H1 (cell line): ENCODE data around the gene DHDH. TPM values are rescaled to one million over a fixed set of nuclear protein-coding genes. Genes with fewer than 3 reads are reported as not detected.

ENCODE experiments used
- CTCF ChIA-PET: fragments of 300-600 bp; sonication (Branson Sonifier 250); formaldehyde crosslinking; loops from one replicate; lab custom pipeline; 2021; ENCODE audit not compliant: partially characterized antibody; lab: Charles Lee
- POLR2A ChIA-PET: fragments of 300-600 bp; sonication (Branson Sonifier 250); formaldehyde crosslinking; loops from one replicate; lab custom pipeline; 2021; ENCODE audit warnings: inconsistent platforms; ENCODE audit not compliant: partially characterized antibody; lab: Charles Lee
- DNase-seq, 2 experiments: peaks; one replicate each; pipeline versions ENCODE4 v3.0.0 to v3.0.0-alpha.2; 2010 to 2022; ENCODE audit warnings: low spot score in 2 of 2, low read depth in 1 of 2, mixed read lengths in 1 of 2
- FAIRE-seq: peaks from 2 replicates; lab custom pipeline; 2011; peaks lifted over from hg19 to GRCh38; lab: Jason Lieb, UNC
- H2AFZ ChIP-seq: 2 replicates; pipeline ENCODE4 v1.8.1; 2012; ENCODE audit warnings: low read length, inconsistent platforms
- H2AK5ac ChIP-seq: 2 replicates; pipeline ENCODE4 v1.6.1; 2013; ENCODE audit warnings: low read depth, low read length
- H2BK120ac ChIP-seq: replicated peaks from 2 replicates; pipeline ENCODE3; 2013; ENCODE audit warnings: low read depth, low read length, inconsistent platforms
- H2BK12ac ChIP-seq: 2 replicates; pipeline ENCODE4 v1.6.1; 2013; ENCODE audit warnings: low read depth, low read length
- H2BK15ac ChIP-seq: 2 replicates; pipeline ENCODE4 v1.6.1; 2013; ENCODE audit warnings: low read length
- H2BK20ac ChIP-seq: 2 replicates; pipeline ENCODE4 v1.6.1; 2013; ENCODE audit warnings: low read length
- H2BK5ac ChIP-seq: 2 replicates; pipeline ENCODE4 v1.6.1; 2013; ENCODE audit warnings: low read depth, low read length
- H3K14ac ChIP-seq: 2 replicates; pipeline ENCODE4 v1.6.1; 2013; ENCODE audit warnings: inconsistent platforms; ENCODE audit not compliant: insufficient read length
- H3K18ac ChIP-seq: 2 replicates; pipeline ENCODE4 v1.6.1; 2013; ENCODE audit warnings: low read length; ENCODE audit errors: extremely low read depth
- H3K23ac ChIP-seq: 2 replicates; pipeline ENCODE4 v1.6.1; 2013; ENCODE audit warnings: inconsistent platforms; ENCODE audit not compliant: insufficient read length
- H3K23me2 ChIP-seq: 2 replicates; pipeline ENCODE4 v1.6.1; 2013; ENCODE audit warnings: low read depth, low read length
- H3K27ac ChIP-seq: 2 replicates; pipeline ENCODE4 v1.6.1; 2011; ENCODE audit warnings: low read depth, low read length, inconsistent platforms
- H3K27me3 ChIP-seq, 4 experiments: replicated peaks in 1 of 4; 1 replicate in 1 of 4; 2 replicates in 3 of 4; pipeline versions ENCODE4 v1.6.1 to v1.8.1; 2011 to 2013; ENCODE audit warnings: low read length in 3 of 4, mild to moderate bottlenecking in 3 of 4, inconsistent platforms in 2 of 4, mixed read lengths in 2 of 4, moderate library complexity in 1 of 4; ENCODE audit not compliant: control insufficient read depth in 3 of 4, insufficient read depth in 3 of 4; ENCODE audit errors: extremely low read depth in 1 of 4
- H3K36me3 ChIP-seq, 4 experiments: 2 replicates each; pipeline versions ENCODE4 v1.6.1 to v1.8.1; 2011 to 2013; ENCODE audit warnings: mild to moderate bottlenecking in 4 of 4, low read length in 3 of 4, moderate library complexity in 2 of 4, control low read depth in 1 of 4, inconsistent platforms in 1 of 4; ENCODE audit not compliant: insufficient read depth in 4 of 4, control insufficient read depth in 2 of 4
- H3K4ac ChIP-seq: replicated peaks from 2 replicates; pipeline ENCODE3; 2013; ENCODE audit warnings: low read length, low read depth, mixed read lengths, inconsistent platforms; ENCODE audit not compliant: insufficient read length
- H3K4me1 ChIP-seq, 4 experiments: replicated peaks in 1 of 4; 1 replicate in 1 of 4; 2 replicates in 3 of 4; pipeline versions ENCODE4 v1.6.1 to v1.8.1; 2011 to 2013; ENCODE audit warnings: low read length in 3 of 4, inconsistent platforms in 2 of 4, mixed read lengths in 1 of 4; ENCODE audit not compliant: insufficient read depth in 4 of 4, control insufficient read depth in 3 of 4
- H3K4me2 ChIP-seq, 2 experiments: 2 replicates each; pipeline versions ENCODE4 v1.6.1 to v1.8.1; 2011 to 2013; ENCODE audit warnings: low read depth in 2 of 2, low read length in 2 of 2, control low read depth in 1 of 2, inconsistent platforms in 1 of 2, mild to moderate bottlenecking in 1 of 2; ENCODE audit not compliant: insufficient read depth in 1 of 2
- H3K4me3 ChIP-seq, 4 experiments: fragments of 200-600, 300-600 bp in 1 of 4; sonication (generic), shearing (Covaris generic), sonication (Bioruptor Twin) in 1 of 4; 2 replicates each; pipeline versions ENCODE4 v1.5.1 to v1.8.1; 2011 to 2016; ENCODE audit warnings: low read length in 4 of 4, low read depth in 3 of 4, control low read depth in 2 of 4, inconsistent platforms in 2 of 4, mild to moderate bottlenecking in 2 of 4, mixed read lengths in 1 of 4, moderate library complexity in 1 of 4; ENCODE audit not compliant: insufficient read depth in 2 of 4; ENCODE audit errors: extremely low read depth in 1 of 4
- H3K56ac ChIP-seq: replicated peaks from 2 replicates; pipeline ENCODE3; 2013; ENCODE audit warnings: low read depth, mild to moderate bottlenecking, mixed read lengths, low read length, inconsistent platforms; ENCODE audit not compliant: insufficient read length
- H3K79me1 ChIP-seq: 2 replicates; pipeline ENCODE4 v1.6.1; 2013; ENCODE audit warnings: low read depth, low read length, control low read depth
- H3K79me2 ChIP-seq, 2 experiments: 2 replicates each; pipeline versions ENCODE4 v1.6.1 to v1.8.1; 2012 to 2013; ENCODE audit warnings: low read length in 2 of 2, mild to moderate bottlenecking in 2 of 2, inconsistent platforms in 1 of 2; ENCODE audit not compliant: insufficient read depth in 2 of 2, control insufficient read depth in 1 of 2
- H3K9ac ChIP-seq, 4 experiments: replicated peaks in 1 of 4; 1 replicate in 1 of 4; 2 replicates in 3 of 4; pipeline versions ENCODE4 v1.6.1 to v1.8.1; 2011 to 2013; ENCODE audit warnings: low read depth in 3 of 4, low read length in 3 of 4, control low read depth in 2 of 4, mild to moderate bottlenecking in 2 of 4, moderate library complexity in 2 of 4, inconsistent platforms in 1 of 4; ENCODE audit errors: extremely low read depth in 1 of 4
- H3K9me3 ChIP-seq, 2 experiments: 2 replicates each; pipeline versions ENCODE4 v1.6.1 to v1.8.1; 2012 to 2013; ENCODE audit warnings: mild to moderate bottlenecking in 2 of 2, moderate library complexity in 2 of 2, control low read depth in 1 of 2, inconsistent platforms in 1 of 2, low read depth in 1 of 2, low read length in 1 of 2, mixed read lengths in 1 of 2; ENCODE audit not compliant: insufficient read depth in 2 of 2
- H4K20me1 ChIP-seq, 2 experiments: replicated peaks in 1 of 2; 2 replicates each; pipeline versions ENCODE3 to v1.8.1; 2011 to 2013; ENCODE audit warnings: inconsistent platforms in 2 of 2, low read length in 2 of 2, mild to moderate bottlenecking in 1 of 2; ENCODE audit not compliant: insufficient read depth in 2 of 2, control insufficient read depth in 1 of 2
- H4K5ac ChIP-seq: 2 replicates; pipeline ENCODE4 v1.6.1; 2013; ENCODE audit warnings: low read length, low read depth, mixed read lengths, inconsistent platforms; ENCODE audit not compliant: insufficient read length
- H4K8ac ChIP-seq: 2 replicates; pipeline ENCODE4 v1.8.0; 2013; ENCODE audit warnings: mild to moderate bottlenecking, moderate library complexity, low read length, inconsistent platforms; ENCODE audit not compliant: insufficient read depth; ENCODE audit errors: extremely low read depth
- H4K91ac ChIP-seq: replicated peaks from 2 replicates; pipeline ENCODE3; 2013; ENCODE audit warnings: low read length, mixed read lengths, inconsistent platforms; ENCODE audit not compliant: insufficient read length
- CBX8 ChIP-seq: fragments of 300-800, 300-1000 bp; sonication (generic); IDR thresholded peaks from 2 replicates; pipeline ENCODE4 v1.7.1; 2016; ENCODE audit warnings: low read depth, low read length, borderline replicate concordance
- CEBPB ChIP-seq: IDR thresholded peaks from 2 replicates; pipeline ENCODE4 v1.6.1; 2012; ENCODE audit warnings: low read depth, low read length
- CHD1 ChIP-seq: IDR thresholded peaks from 2 replicates; pipeline ENCODE4 v1.6.1; 2012; ENCODE audit warnings: low read depth, low read length, improper control_type of control experiment
- E2F6 ChIP-seq: IDR thresholded peaks from 2 replicates; pipeline ENCODE4 v1.6.1; 2012; ENCODE audit warnings: inconsistent platforms
- PHF8 ChIP-seq: fragments of 200-600 bp; sonication (generic); conservative IDR thresholded peaks from 2 replicates; pipeline ENCODE4 v1.7.1; 2012; ENCODE audit warnings: low read depth, mild to moderate bottlenecking, inconsistent platforms, low read length, moderate library complexity
- RFX5 ChIP-seq: IDR thresholded peaks from 2 replicates; pipeline ENCODE4 v1.6.1; 2011; ENCODE audit warnings: low read depth, low read length, improper control_type of control experiment, borderline replicate concordance
- SIN3A ChIP-seq, 2 experiments: IDR thresholded peaks in 1 of 2; conservative IDR thresholded peaks in 1 of 2; 2 replicates each; pipeline ENCODE4 v1.6.1; 2011 to 2012; ENCODE audit warnings: low read length in 2 of 2, improper control_type of control experiment in 1 of 2, low read depth in 1 of 2, mild to moderate bottlenecking in 1 of 2
- SIRT6 ChIP-seq: IDR thresholded peaks from one replicate; pipeline ENCODE4 v1.7.1; 2012; ENCODE audit warnings: low read length, inconsistent platforms
- SP2 ChIP-seq: IDR thresholded peaks from 2 replicates; pipeline ENCODE4 v1.6.1; 2012; ENCODE audit warnings: mild to moderate bottlenecking, low read length, inconsistent platforms
- SUZ12 ChIP-seq: fragments of 200-600 bp; sonication (generic); IDR thresholded peaks from 2 replicates; pipeline ENCODE4 v1.6.1; 2012; ENCODE audit warnings: mild to moderate bottlenecking, inconsistent platforms, low read length, moderate library complexity, mixed read lengths
- TCF12 ChIP-seq: IDR thresholded peaks from 2 replicates; pipeline ENCODE4 v1.6.1; 2011; ENCODE audit warnings: low read depth, mild to moderate bottlenecking, low read length
- USF2 ChIP-seq: IDR thresholded peaks from 2 replicates; pipeline ENCODE4 v1.6.1; 2011; ENCODE audit warnings: low read length, improper control_type of control experiment
- WGBS, 2 experiments: shearing (Covaris generic) in 1 of 2; methylation state at CpG; one replicate each; pipeline versions ENCODE4 v1.1.6 to v1.1.7; 2013 to 2015; ENCODE audit warnings: low lambda C conversion rate in 2 of 2, mixed read lengths in 2 of 2, inconsistent platforms in 1 of 2, low coverage in 1 of 2, missing lambda C conversion rate in 1 of 2; ENCODE audit not compliant: insufficient replicate concordance in 2 of 2, insufficient coverage in 1 of 2, insufficient read length in 1 of 2; ENCODE audit errors: extremely low coverage in 1 of 2, missing lambda C conversion rate in 1 of 2; 5-methylcytosine and 5-hydroxymethylcytosine counted together
- polyA plus RNA-seq, 7 experiments: library from polyadenylated mRNA; depleted of rRNA in 3 of 7; stranded (reverse) in 5 of 7; unstranded in 2 of 7; fragments of >200 nt in 5 of 7; fragments of 200-250 nt in 2 of 7; gene quantifications; 1 replicate in 5 of 7; 2 replicates in 1 of 7; 4 replicates in 1 of 7; pipeline versions ENCODE4 v1.2.1 to v1.2.3, GENCODE V29; 2011 to 2013; ENCODE audit warnings: missing spikeins in 2 of 7, mixed read lengths in 2 of 7
- total RNA-seq: library from RNA; stranded (reverse); fragmentation: NEBNext Ultra II Directional; extraction: Animal tissue kit (Norgen Biotek cat#: 25700); gene quantifications from 2 replicates; pipeline ENCODE4 v1.2.1, GENCODE V29; 2021

Gene DHDH
- total and polyA plus RNA-seq, 2 of the 8 experiments (the other 6 are each of a cell fraction or from before 2014, with no cell fraction given), result 2.2 to 2.8 TPM

- Histone ChIP-seq H3K9ac (no peak overlapping the region), H3K23ac (no peak overlapping the region), H3K23me2 (no peaks in the 10 kb centered on the region; the same call in 1 of the 2 replicates), H3K56ac (no peak overlapping the region), H2BK5ac (no peak overlapping the region), H2AK5ac (no peak overlapping the region), H2BK120ac (no peak overlapping the region), H4K8ac (no peak overlapping the region), H3K4ac (no peak overlapping the region), H2BK15ac (no peak overlapping the region), H3K79me2 (peaks cover 0 to 19% of the 10 kb centered on the region in 2 experiments; a peak in 2 of 4 replicates), H4K5ac (no peak overlapping the region), H3K27ac (no peak overlapping the region), H2AFZ (no peak overlapping the region), H3K27me3 (no peaks in the 10 kb centered on the region; a peak in 1 of 7 replicates), H3K4me2 (no peak overlapping the region), H2BK12ac (no peak overlapping the region), H2BK20ac (no peak overlapping the region), H4K91ac (no peak overlapping the region), H3K4me3 (no peak overlapping the region), H3K4me1 (peaks cover 0 to 11% (median 6%) of the 10 kb centered on the region in 4 experiments; a peak in 5 of 7 replicates), H3K18ac (no peak overlapping the region), H3K9me3 (no peaks in the 10 kb centered on the region), H4K20me1 (peaks cover 2% of the 10 kb centered on the region in 2 experiments), H3K36me3 (peaks cover 4 to 15% (median 9%) of the 10 kb centered on the region in 4 experiments; a peak in 6 of 8 replicates), H3K14ac (no peak overlapping the region), H3K79me1 (no peaks in the 10 kb centered on the region; the same call in 1 of the 2 replicates)
- FAIRE-seq (no peak), DNase-seq (no peak)
- TF ChIP-seq CHD1 (no peak), RFX5 (no peak), SIN3A (conservative IDR thresholded peaks at IDR 0.05 in 1 of 2, IDR thresholded peaks at IDR 0.05 in 1 of 2; ENCODE audit: low read depth in 1 of 2, low read length in 2 of 2) (no peak), SP2 (no peak), SUZ12 (no peak), CBX8 (no peak), USF2 (no peak), CEBPB (no peak), TCF12 (no peak), PHF8 (no peak), E2F6 (no peak), SIRT6 (no peak)
- 91% methylated on average over 4 of the region's 4 CpGs; no CpG with 5 or more reads in 1 of the 2 experiments for WGBS, 2 experiments
- ChIA-PET POLR2A (interaction anchor here (0.6 to 3.8 kb wide), 7 partner anchors 9 to 185 kb away, joined by 3 to 27 read pairs (median 9); partner anchors contain the start of gene FTL), CTCF (interaction anchor here (0.6 to 1.5 kb wide), 10 partner anchors 9 to 553 kb away, joined by 3 to 6 read pairs (median 3); partner anchors contain the start of gene FTL)
Measured at GRCh38 chr19:48953141-48953540, 19.6 kb downstream of the DHDH start.
